K562 (cell line): ENCODE data around the gene RASAL1.

Experiments used
- ARHGAP35 ChIP-seq: fragments of 450-650 bp; IDR thresholded peaks from 2 replicates; pipeline ENCODE4 v1.6.1; 2018; ENCODE audit not compliant: partially characterized antibody
- CREB1 ChIP-seq, 2 experiments: sonication (generic) in 1 of 2; formaldehyde crosslinking in 1 of 2; IDR thresholded peaks; 2 replicates each; pipeline versions ENCODE4 v1.6.1 to v1.8.0; 2012 to 2022; ENCODE audit warnings: inconsistent platforms in 1 of 2, mild to moderate bottlenecking in 1 of 2, missing genetic modification reagents in 1 of 2, moderate library complexity in 1 of 2
- GTF2F1 ChIP-seq: IDR thresholded peaks from 2 replicates; pipeline ENCODE4 v1.6.1; 2011; ENCODE audit warnings: low read depth, low read length, improper control_type of control experiment
- HDGF ChIP-seq: fragments of 450-650 bp; IDR thresholded peaks from 2 replicates; pipeline ENCODE4 v1.6.1; 2016
- PML ChIP-seq: IDR thresholded peaks from 2 replicates; pipeline ENCODE4 v1.6.1; 2012; ENCODE audit warnings: low read length, inconsistent platforms
- STAG1 ChIP-seq: sonication (generic); formaldehyde crosslinking; IDR thresholded peaks from 2 replicates; pipeline ENCODE4 v1.5.0; 2020; ENCODE audit warnings: missing genetic modification reagents, borderline replicate concordance
- TCF7L2 ChIP-seq: fragments of 150-350 bp; IDR thresholded peaks from 2 replicates; pipeline ENCODE4 v1.6.1; 2016; ENCODE audit warnings: low read depth, mild to moderate bottlenecking, low read length, moderate library complexity
- ZBTB7A ChIP-seq: IDR thresholded peaks from 2 replicates; pipeline ENCODE4 v1.6.1; 2011; ENCODE audit warnings: low read depth, mild to moderate bottlenecking, low read length, moderate library complexity, borderline replicate concordance; ENCODE audit not compliant: control insufficient read depth
- ZNF143 ChIP-seq: sonication (generic); formaldehyde crosslinking; IDR thresholded peaks from 2 replicates; pipeline ENCODE4 v1.9.0; 2022; ENCODE audit warnings: mild to moderate bottlenecking, missing genetic modification reagents
- TF ChIP-seq, protein P1 (sequence below), 3 experiments: IDR thresholded peaks in 2 of 3; conservative IDR thresholded peaks in 1 of 3; 2 replicates each; pipeline ENCODE4 v1.5.1; 2011 to 2012; ENCODE audit warnings: low read length in 3 of 3, mild to moderate bottlenecking in 3 of 3, control low read depth in 2 of 3, improper control_type of control experiment in 1 of 3, inconsistent platforms in 1 of 3, low read depth in 1 of 3, mixed read lengths in 1 of 3, moderate library complexity in 1 of 3; ENCODE audit not compliant: insufficient read depth in 2 of 3
- TF ChIP-seq, protein P2 (sequence below), 2 experiments: fragments of 450-650 bp; formaldehyde crosslinking in 1 of 2; IDR thresholded peaks; 2 replicates each; pipeline versions ENCODE4 v1.4.0 to v1.6.1; 2014 to 2020; ENCODE audit warnings: mild to moderate bottlenecking in 2 of 2, borderline replicate concordance in 1 of 2, low read depth in 1 of 2
- TF ChIP-seq, protein P3 (sequence below): sonication (generic); formaldehyde crosslinking; IDR thresholded peaks from 2 replicates; pipeline ENCODE4 v1.8.1; 2023; ENCODE audit warnings: mild to moderate bottlenecking, missing genetic modification reagents, moderate library complexity

DNA sequence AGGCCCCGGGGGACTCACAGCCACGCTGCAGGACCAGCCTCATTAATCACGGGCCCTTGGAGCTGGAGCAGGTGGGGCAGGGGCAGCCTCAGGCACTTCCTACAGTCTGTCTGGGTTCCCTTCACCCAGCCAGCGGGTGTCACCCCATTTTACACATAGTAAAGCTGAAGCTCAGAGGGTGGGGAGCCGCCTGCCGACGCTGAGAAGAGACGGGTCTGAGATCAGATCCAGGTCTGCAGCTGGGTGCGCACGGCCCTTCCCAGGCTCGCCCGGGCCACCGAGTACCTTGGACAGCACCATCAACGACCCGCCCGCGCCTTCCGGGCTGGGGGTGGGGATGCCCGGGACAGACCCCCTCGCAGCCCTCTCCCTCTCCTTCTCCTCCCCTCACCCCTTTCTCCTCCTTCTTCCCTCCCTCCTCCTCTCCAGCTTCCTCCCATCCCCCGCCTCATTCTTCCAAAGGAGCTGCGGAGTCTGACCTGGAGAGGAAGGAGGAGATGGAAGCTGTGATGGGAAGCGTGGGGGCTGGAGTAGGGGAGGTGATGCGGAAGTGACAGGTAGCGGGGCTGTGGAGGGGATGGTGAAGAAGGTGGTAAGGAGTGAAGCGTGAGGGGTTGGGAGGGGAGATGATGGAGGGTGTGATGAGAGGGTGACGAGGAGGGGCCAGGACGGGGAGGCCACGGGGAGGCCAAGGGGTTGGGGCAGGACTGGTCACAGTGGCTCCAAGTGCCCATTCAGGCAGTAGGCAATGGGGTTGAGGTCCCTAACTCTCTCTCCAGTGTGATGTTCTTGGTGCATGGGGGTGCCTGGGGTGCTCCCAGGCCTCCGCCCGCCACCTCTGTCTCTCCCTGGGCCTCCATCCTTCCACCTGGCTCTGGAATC, 70.2 kb downstream of the RASAL1 start:
- TF ChIP-seq ZBTB7A (peak; percentile 69; the same call in 1 of the 2 replicates), TCF7L2 (no peak), HDGF (no peak), ZNF143 (CRISPR knock-in tag) (no peak), CREB1 (IDR thresholded peaks at IDR 0.05) (no peak), CREB1 (CRISPR knock-in tag; IDR thresholded peaks at IDR 0.05) (no peak), ARHGAP35 (no peak), GTF2F1 (no peak), STAG1 (CRISPR knock-in tag) (no peak), PML (no peak)
- TF ChIP-seq, protein P1, sequence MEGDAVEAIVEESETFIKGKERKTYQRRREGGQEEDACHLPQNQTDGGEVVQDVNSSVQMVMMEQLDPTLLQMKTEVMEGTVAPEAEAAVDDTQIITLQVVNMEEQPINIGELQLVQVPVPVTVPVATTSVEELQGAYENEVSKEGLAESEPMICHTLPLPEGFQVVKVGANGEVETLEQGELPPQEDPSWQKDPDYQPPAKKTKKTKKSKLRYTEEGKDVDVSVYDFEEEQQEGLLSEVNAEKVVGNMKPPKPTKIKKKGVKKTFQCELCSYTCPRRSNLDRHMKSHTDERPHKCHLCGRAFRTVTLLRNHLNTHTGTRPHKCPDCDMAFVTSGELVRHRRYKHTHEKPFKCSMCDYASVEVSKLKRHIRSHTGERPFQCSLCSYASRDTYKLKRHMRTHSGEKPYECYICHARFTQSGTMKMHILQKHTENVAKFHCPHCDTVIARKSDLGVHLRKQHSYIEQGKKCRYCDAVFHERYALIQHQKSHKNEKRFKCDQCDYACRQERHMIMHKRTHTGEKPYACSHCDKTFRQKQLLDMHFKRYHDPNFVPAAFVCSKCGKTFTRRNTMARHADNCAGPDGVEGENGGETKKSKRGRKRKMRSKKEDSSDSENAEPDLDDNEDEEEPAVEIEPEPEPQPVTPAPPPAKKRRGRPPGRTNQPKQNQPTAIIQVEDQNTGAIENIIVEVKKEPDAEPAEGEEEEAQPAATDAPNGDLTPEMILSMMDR (IDR thresholded peaks at IDR 0.05 in 2 of 3, conservative IDR thresholded peaks at IDR 0.05 in 1 of 3; ENCODE audit: insufficient read depth in 2 of 3, low read depth in 1 of 3, low read length in 3 of 3), result no peak
- TF ChIP-seq, protein P2, sequence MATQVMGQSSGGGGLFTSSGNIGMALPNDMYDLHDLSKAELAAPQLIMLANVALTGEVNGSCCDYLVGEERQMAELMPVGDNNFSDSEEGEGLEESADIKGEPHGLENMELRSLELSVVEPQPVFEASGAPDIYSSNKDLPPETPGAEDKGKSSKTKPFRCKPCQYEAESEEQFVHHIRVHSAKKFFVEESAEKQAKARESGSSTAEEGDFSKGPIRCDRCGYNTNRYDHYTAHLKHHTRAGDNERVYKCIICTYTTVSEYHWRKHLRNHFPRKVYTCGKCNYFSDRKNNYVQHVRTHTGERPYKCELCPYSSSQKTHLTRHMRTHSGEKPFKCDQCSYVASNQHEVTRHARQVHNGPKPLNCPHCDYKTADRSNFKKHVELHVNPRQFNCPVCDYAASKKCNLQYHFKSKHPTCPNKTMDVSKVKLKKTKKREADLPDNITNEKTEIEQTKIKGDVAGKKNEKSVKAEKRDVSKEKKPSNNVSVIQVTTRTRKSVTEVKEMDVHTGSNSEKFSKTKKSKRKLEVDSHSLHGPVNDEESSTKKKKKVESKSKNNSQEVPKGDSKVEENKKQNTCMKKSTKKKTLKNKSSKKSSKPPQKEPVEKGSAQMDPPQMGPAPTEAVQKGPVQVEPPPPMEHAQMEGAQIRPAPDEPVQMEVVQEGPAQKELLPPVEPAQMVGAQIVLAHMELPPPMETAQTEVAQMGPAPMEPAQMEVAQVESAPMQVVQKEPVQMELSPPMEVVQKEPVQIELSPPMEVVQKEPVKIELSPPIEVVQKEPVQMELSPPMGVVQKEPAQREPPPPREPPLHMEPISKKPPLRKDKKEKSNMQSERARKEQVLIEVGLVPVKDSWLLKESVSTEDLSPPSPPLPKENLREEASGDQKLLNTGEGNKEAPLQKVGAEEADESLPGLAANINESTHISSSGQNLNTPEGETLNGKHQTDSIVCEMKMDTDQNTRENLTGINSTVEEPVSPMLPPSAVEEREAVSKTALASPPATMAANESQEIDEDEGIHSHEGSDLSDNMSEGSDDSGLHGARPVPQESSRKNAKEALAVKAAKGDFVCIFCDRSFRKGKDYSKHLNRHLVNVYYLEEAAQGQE (IDR thresholded peaks at IDR 0.05; ENCODE audit: borderline replicate concordance), result peak; percentile 98
- TF ChIP-seq, protein P2 (CRISPR knock-in tag; IDR thresholded peaks at IDR 0.05; ENCODE audit: low read depth), result peak; percentile 91
- TF ChIP-seq, protein P3, sequence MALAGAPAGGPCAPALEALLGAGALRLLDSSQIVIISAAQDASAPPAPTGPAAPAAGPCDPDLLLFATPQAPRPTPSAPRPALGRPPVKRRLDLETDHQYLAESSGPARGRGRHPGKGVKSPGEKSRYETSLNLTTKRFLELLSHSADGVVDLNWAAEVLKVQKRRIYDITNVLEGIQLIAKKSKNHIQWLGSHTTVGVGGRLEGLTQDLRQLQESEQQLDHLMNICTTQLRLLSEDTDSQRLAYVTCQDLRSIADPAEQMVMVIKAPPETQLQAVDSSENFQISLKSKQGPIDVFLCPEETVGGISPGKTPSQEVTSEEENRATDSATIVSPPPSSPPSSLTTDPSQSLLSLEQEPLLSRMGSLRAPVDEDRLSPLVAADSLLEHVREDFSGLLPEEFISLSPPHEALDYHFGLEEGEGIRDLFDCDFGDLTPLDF, result no peak
